ENCODE measurements around the gene DPP3.

DPP3 gene

GRCh38 chr11:66488957-66489356 lies 8.7 kb downstream of the DPP3 start:
- DNase-seq (ENCODE audit: low read depth) = no peak

GRCh38 chr11:66489636-66490035 lies 9.4 kb downstream of the DPP3 start:
- no peak for DNase-seq (ENCODE audit: low read depth)

- no peak for DNase-seq (ENCODE audit: low read depth)
These were observed 11.2 kb downstream of the DPP3 start for GRCh38 chr11:66491315-66491935.

GRCh38 chr11:66492161-66492865 lies 12.1 kb downstream of the DPP3 start:
- DNase-seq (ENCODE audit: low read depth) = no peak

GRCh38 chr11:66493130-66493529 lies 12.9 kb downstream of the DPP3 start:
- no peak for DNase-seq (ENCODE audit: low read depth)

GRCh38 chr11:66494458-66494857 lies 14.2 kb downstream of the DPP3 start:
- no peak for DNase-seq (ENCODE audit: low read depth)

GRCh38 chr11:66494935-66495334 lies 14.7 kb downstream of the DPP3 start:
- no peak for DNase-seq (ENCODE audit: low read depth)

GRCh38 chr11:66495401-66495854 lies 15.2 kb downstream of the DPP3 start:
- DNase-seq (ENCODE audit: low read depth) = no peak

GRCh38 chr11:66497206-66497605 lies 17.0 kb downstream of the DPP3 start:
- DNase-seq (ENCODE audit: low read depth) = no peak

- no peak for DNase-seq (ENCODE audit: low read depth)
These were observed 18.3 kb downstream of the DPP3 start for GRCh38 chr11:66498506-66498905.

- DNase-seq (ENCODE audit: low read depth) = no peak
These were observed 25.1 kb downstream of the DPP3 start for GRCh38 chr11:66505276-66505816.

GRCh38 chr11:66509131-66509561 lies 28.9 kb downstream of the DPP3 start:
- no peak for DNase-seq (ENCODE audit: low read depth)

- DNase-seq (ENCODE audit: low read depth) = peak; percentile 78
These were observed 30.2 kb downstream of the DPP3 start, which contains the start of gene BBS1 for GRCh38 chr11:66510271-66510989. Gene BBS1, plus strand, starts transcription at chr11:66510635. Its CDS starts 25 bp downstream, at chr11:66510660.

GRCh38 chr11:66510990-66511339 lies 30.7 kb downstream of the DPP3 start:
- DNase-seq (ENCODE audit: low read depth) = no peak

- no peak for DNase-seq (ENCODE audit: low read depth)
These were observed 43.4 kb downstream of the DPP3 start for GRCh38 chr11:66523611-66524010.

GRCh38 chr11:66524304-66525040 lies 44.2 kb downstream of the DPP3 start:
- DNase-seq (ENCODE audit: low read depth) = no peak

- no peak for DNase-seq (ENCODE audit: low read depth)
These were observed 48.8 kb downstream of the DPP3 start for GRCh38 chr11:66529069-66529468.

- no peak for DNase-seq (ENCODE audit: low read depth)
These were observed 49.4 kb downstream of the DPP3 start for GRCh38 chr11:66529655-66530054.

- no peak for DNase-seq (ENCODE audit: low read depth)
These were observed 50.9 kb downstream of the DPP3 start for GRCh38 chr11:66530927-66531709.

- no peak for DNase-seq (ENCODE audit: low read depth)
These were observed 51.6 kb downstream of the DPP3 start for GRCh38 chr11:66531841-66532240.

GRCh38 chr11:66532784-66533183 lies 52.5 kb downstream of the DPP3 start:
- no peak for DNase-seq (ENCODE audit: low read depth)

All from activated T-cell treated with anti-CD3 and anti-CD28 coated beads for 1 hour (primary cell).